HEK293 (cell line): Measurements from ENCODE around the gene NPAS1.

Experiments used
- CTCF ChIA-PET: fragments of 350-600 bp; formaldehyde crosslinking; extraction: SDS; loops from one replicate; lab custom pipeline; 2021; ENCODE audit warnings: antibody characterized with exemption; lab: Yijun Ruan, JAX
- POLR2A ChIA-PET: fragments of 300-600 bp; formaldehyde crosslinking; extraction: SDS; loops from one replicate; lab custom pipeline; 2020; ENCODE audit warnings: antibody characterized with exemption, inconsistent platforms; lab: Yijun Ruan, JAX
- H3K27ac ChIP-seq: fragments of 200-500 bp; sonication (Bioruptor generic); 2 replicates; pipeline ENCODE4 v1.5.1; 2014; ENCODE audit warnings: low read depth, low read length, control low read depth, inconsistent platforms; ENCODE audit errors: extremely low read depth
- H3K36me3 ChIP-seq, 2 experiments: fragments of 200-500 bp in 1 of 2; sonication (Bioruptor generic) in 1 of 2; 1 replicate in 1 of 2; 2 replicates in 1 of 2; pipeline ENCODE4 v1.5.1; 2014 to 2017; ENCODE audit warnings: inconsistent platforms in 2 of 2, low read length in 2 of 2; ENCODE audit not compliant: control insufficient read depth in 2 of 2, insufficient read depth in 1 of 2
- H3K4me1 ChIP-seq: fragments of 200-500 bp; sonication (Bioruptor generic); 2 replicates; pipeline ENCODE4 v1.5.1; 2014; ENCODE audit warnings: mild to moderate bottlenecking, low read length, inconsistent platforms; ENCODE audit not compliant: control insufficient read depth, insufficient read depth
- H3K4me3 ChIP-seq: 2 replicates; pipeline ENCODE4 v1.5.1; 2011; ENCODE audit warnings: low read depth, mild to moderate bottlenecking, control low read depth, low read length, moderate library complexity
- H3K9me3 ChIP-seq: fragments of 200-500 bp; sonication (Bioruptor generic); 2 replicates; pipeline ENCODE4 v1.5.1; 2014; ENCODE audit warnings: low read depth, low read length, inconsistent platforms; ENCODE audit not compliant: control insufficient read depth, insufficient read depth
- ZNF16 ChIP-seq: fragments of 450-650 bp; formaldehyde crosslinking; IDR thresholded peaks from 2 replicates; pipeline ENCODE4 v1.5.1; 2016; ENCODE audit warnings: low read depth, missing biosample characterization, missing genetic modification characterization
- ZNF211 ChIP-seq: fragments of 450-650 bp; formaldehyde crosslinking; IDR thresholded peaks from 2 replicates; pipeline ENCODE4 v1.5.1; 2016; ENCODE audit warnings: low read depth, missing biosample characterization, missing genetic modification characterization
- ZNF274 ChIP-seq, 2 experiments: fragments of 200-500 bp in 1 of 2; fragments of 450-650 bp in 1 of 2; sonication (Bioruptor generic) in 1 of 2; formaldehyde crosslinking in 1 of 2; IDR thresholded peaks; 2 replicates each; pipeline versions ENCODE4 v1.5.1 to v1.6.1; 2014 to 2016; ENCODE audit warnings: borderline replicate concordance in 1 of 2, inconsistent platforms in 1 of 2, low read length in 1 of 2, missing biosample characterization in 1 of 2, missing genetic modification characterization in 1 of 2
- ZNF394 ChIP-seq: fragments of 450-650 bp; formaldehyde crosslinking; IDR thresholded peaks from 2 replicates; pipeline ENCODE4 v1.5.1; 2016; ENCODE audit warnings: missing biosample characterization, missing genetic modification characterization, mild to moderate bottlenecking, moderate library complexity, borderline replicate concordance
- ZNF561 ChIP-seq: fragments of 450-650 bp; IDR thresholded peaks from 2 replicates; pipeline ENCODE4 v1.5.1; 2018; ENCODE audit warnings: missing biosample characterization, missing genetic modification characterization, borderline replicate concordance
- ZNF623 ChIP-seq: fragments of 450-650 bp; formaldehyde crosslinking; IDR thresholded peaks from 2 replicates; pipeline ENCODE4 v1.5.1; 2016; ENCODE audit warnings: missing biosample characterization, missing genetic modification characterization
- ZNF677 ChIP-seq: fragments of 450-650 bp; IDR thresholded peaks from 2 replicates; pipeline ENCODE4 v1.5.0; 2018; ENCODE audit warnings: missing biosample characterization, mild to moderate bottlenecking, missing genetic modification characterization, moderate library complexity
- ZNF843 ChIP-seq: fragments of 450-650 bp; formaldehyde crosslinking; IDR thresholded peaks from 2 replicates; pipeline ENCODE4 v1.5.1; 2016; ENCODE audit warnings: missing biosample characterization, missing genetic modification characterization
- ZSCAN23 ChIP-seq: fragments of 450-650 bp; formaldehyde crosslinking; IDR thresholded peaks from 2 replicates; pipeline ENCODE4 v1.5.1; 2016; ENCODE audit warnings: missing biosample characterization, missing genetic modification characterization
- TF ChIP-seq, protein P1 (sequence below): fragments of 450-650 bp; formaldehyde crosslinking; IDR thresholded peaks from 2 replicates; pipeline ENCODE4 v1.5.1; 2016; ENCODE audit warnings: missing biosample characterization, missing genetic modification characterization
- TF ChIP-seq, protein P2 (sequence below): fragments of 450-650 bp; formaldehyde crosslinking; IDR thresholded peaks from 2 replicates; pipeline ENCODE4 v1.5.1; 2016; ENCODE audit warnings: missing biosample characterization, missing genetic modification characterization
- TF ChIP-seq, protein P3 (sequence below): fragments of 450-650 bp; formaldehyde crosslinking; IDR thresholded peaks from 2 replicates; pipeline ENCODE4 v1.5.1; 2017; ENCODE audit warnings: missing biosample characterization, missing genetic modification characterization
- TF ChIP-seq, protein P4 (sequence below): fragments of 450-650 bp; formaldehyde crosslinking; IDR thresholded peaks from 2 replicates; pipeline ENCODE4 v1.5.1; 2017; ENCODE audit warnings: missing biosample characterization, missing genetic modification characterization
- TF ChIP-seq, protein P5 (sequence below): fragments of 450-650 bp; formaldehyde crosslinking; IDR thresholded peaks from 2 replicates; pipeline ENCODE4 v1.5.1; 2016; ENCODE audit warnings: missing biosample characterization, missing genetic modification characterization
- TF ChIP-seq, protein P6 (sequence below): fragments of 450-650 bp; formaldehyde crosslinking; IDR thresholded peaks from 2 replicates; pipeline ENCODE4 v1.5.1; 2016; ENCODE audit warnings: missing biosample characterization, missing genetic modification characterization, low read depth

Gene NPAS1

DNA sequence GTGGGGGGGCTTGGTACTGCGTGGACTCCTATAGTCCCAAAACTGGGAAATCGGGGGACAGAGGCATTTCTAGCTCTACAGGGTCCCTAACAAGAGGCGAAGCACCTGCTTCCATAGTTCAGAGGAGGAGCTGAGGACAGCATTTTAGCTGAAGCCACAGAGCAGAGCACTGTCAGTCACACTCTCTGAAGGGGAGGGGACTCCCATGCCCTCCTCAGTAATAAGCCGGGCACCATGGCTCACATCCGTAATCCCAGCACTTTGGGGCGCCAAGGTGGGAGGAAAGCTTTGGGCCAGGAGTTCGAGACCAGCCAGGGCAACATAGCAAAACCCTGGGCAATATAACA is 3.8 kb downstream of the NPAS1 start (continued):
- TF ChIP-seq ZNF211 (tag by site-specific recombination) = no peak

DNA sequence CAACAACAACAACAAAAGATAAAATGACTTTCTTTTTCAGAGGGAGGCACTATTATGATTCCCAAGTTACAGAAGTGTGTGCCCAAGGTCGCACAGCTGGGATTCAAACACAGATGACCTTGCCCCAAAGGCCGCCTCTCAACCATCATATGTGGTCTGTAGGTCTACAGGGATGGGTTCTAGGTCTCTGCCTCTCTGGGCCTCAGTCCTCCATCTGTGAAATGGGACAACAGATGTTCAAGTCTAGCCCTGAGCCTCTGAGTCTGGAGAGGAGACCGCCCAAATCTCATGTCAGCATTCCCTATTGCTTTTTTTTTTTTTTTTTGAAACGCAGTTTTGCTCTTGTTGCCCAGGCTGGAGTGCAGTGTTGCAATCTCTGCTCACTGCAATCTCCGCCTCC is 4.9 kb downstream of the NPAS1 start:
- TF ChIP-seq ZNF843 (tag by site-specific recombination) (no peak), ZNF16 (no peak), ZNF561 (tag by site-specific recombination) (no peak), ZNF677 (tag by site-specific recombination) (no peak)
- TF ChIP-seq, protein P1, sequence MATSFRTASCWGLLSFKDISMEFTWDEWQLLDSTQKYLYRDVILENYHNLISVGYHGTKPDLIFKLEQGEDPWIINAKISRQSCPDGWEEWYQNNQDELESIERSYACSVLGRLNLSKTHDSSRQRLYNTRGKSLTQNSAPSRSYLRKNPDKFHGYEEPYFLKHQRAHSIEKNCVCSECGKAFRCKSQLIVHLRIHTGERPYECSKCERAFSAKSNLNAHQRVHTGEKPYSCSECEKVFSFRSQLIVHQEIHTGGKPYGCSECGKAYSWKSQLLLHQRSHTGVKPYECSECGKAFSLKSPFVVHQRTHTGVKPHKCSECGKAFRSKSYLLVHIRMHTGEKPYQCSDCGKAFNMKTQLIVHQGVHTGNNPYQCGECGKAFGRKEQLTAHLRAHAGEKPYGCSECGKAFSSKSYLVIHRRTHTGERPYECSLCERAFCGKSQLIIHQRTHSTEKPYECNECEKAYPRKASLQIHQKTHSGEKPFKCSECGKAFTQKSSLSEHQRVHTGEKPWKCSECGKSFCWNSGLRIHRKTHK (tag by site-specific recombination) = no peak
- TF ChIP-seq, protein P2, sequence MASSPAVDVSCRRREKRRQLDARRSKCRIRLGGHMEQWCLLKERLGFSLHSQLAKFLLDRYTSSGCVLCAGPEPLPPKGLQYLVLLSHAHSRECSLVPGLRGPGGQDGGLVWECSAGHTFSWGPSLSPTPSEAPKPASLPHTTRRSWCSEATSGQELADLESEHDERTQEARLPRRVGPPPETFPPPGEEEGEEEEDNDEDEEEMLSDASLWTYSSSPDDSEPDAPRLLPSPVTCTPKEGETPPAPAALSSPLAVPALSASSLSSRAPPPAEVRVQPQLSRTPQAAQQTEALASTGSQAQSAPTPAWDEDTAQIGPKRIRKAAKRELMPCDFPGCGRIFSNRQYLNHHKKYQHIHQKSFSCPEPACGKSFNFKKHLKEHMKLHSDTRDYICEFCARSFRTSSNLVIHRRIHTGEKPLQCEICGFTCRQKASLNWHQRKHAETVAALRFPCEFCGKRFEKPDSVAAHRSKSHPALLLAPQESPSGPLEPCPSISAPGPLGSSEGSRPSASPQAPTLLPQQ (tag by site-specific recombination) = no peak
- TF ChIP-seq, protein P3, sequence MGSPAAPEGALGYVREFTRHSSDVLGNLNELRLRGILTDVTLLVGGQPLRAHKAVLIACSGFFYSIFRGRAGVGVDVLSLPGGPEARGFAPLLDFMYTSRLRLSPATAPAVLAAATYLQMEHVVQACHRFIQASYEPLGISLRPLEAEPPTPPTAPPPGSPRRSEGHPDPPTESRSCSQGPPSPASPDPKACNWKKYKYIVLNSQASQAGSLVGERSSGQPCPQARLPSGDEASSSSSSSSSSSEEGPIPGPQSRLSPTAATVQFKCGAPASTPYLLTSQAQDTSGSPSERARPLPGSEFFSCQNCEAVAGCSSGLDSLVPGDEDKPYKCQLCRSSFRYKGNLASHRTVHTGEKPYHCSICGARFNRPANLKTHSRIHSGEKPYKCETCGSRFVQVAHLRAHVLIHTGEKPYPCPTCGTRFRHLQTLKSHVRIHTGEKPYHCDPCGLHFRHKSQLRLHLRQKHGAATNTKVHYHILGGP (tag by site-specific recombination) = no peak
- TF ChIP-seq, protein P4, sequence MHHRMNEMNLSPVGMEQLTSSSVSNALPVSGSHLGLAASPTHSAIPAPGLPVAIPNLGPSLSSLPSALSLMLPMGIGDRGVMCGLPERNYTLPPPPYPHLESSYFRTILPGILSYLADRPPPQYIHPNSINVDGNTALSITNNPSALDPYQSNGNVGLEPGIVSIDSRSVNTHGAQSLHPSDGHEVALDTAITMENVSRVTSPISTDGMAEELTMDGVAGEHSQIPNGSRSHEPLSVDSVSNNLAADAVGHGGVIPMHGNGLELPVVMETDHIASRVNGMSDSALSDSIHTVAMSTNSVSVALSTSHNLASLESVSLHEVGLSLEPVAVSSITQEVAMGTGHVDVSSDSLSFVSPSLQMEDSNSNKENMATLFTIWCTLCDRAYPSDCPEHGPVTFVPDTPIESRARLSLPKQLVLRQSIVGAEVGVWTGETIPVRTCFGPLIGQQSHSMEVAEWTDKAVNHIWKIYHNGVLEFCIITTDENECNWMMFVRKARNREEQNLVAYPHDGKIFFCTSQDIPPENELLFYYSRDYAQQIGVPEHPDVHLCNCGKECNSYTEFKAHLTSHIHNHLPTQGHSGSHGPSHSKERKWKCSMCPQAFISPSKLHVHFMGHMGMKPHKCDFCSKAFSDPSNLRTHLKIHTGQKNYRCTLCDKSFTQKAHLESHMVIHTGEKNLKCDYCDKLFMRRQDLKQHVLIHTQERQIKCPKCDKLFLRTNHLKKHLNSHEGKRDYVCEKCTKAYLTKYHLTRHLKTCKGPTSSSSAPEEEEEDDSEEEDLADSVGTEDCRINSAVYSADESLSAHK = no peak
- no peaks in the 10 kb centered on the region for H3K9me3 ChIP-seq
- no peak overlapping the region for H3K4me3 ChIP-seq
- H3K27ac ChIP-seq = no peak overlapping the region
- peaks cover 18% of the 10 kb centered on the region for H3K4me1 ChIP-seq
- no peaks in the 10 kb centered on the region for H3K36me3 ChIP-seq
- CTCF ChIA-PET = interaction anchor here (1.1 to 3.7 kb wide), 3 partner anchors 11 to 219 kb away, joined by 3 to 43 read pairs (median 9); no protein-coding TSS in a partner anchor
- POLR2A ChIA-PET = interaction anchor here (0.7 to 2.0 kb wide), 2 partner anchors 89 to 101 kb away, joined by 3 to 5 read pairs; partner anchors contain the start of gene ZC3H4

DNA sequence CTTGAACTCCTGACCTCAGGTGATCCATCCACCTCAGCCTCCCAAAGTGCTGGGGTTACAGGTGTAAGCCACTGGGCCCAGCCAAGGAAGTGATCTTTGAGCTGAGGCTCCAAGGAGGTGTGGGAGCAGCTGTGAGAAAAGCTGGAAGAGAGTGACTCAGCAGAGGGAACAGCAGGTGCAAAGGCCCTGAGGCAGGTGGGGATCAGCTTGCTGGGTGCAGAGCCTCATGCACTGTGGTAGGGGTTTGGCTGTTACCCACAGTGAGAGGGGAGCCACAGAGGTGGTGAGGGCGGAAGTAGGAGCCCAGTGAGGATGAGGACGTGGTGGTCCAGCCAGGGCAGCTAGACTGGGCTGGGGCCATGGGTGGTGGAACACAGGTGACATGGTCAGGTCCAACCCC is 6.5 kb downstream of the NPAS1 start:
- Histone ChIP-seq H3K9me3 (no peaks in the 10 kb centered on the region), H3K4me1 (peaks cover 7% of the 10 kb centered on the region), H3K4me3 (no peak overlapping the region), H3K36me3 (no peaks in the 10 kb centered on the region), H3K27ac (no peak overlapping the region)
- ChIA-PET POLR2A (interaction anchor here (0.6 to 1.0 kb wide), 3 partner anchors 19 to 87 kb away, joined by 3 to 4 read pairs (median 3); partner anchors contain the start of gene ZC3H4), CTCF (interaction anchor here (0.6 to 1.5 kb wide), 4 partner anchors 13 to 365 kb away, joined by 3 to 10 read pairs (median 4); partner anchors contain the start of genes DACT3 and ZC3H4)
- TF ChIP-seq ZSCAN23 (tag by site-specific recombination) = no peak
- peak; percentile 99 for TF ChIP-seq ZNF623 (tag by site-specific recombination)
- TF ChIP-seq, protein P5, sequence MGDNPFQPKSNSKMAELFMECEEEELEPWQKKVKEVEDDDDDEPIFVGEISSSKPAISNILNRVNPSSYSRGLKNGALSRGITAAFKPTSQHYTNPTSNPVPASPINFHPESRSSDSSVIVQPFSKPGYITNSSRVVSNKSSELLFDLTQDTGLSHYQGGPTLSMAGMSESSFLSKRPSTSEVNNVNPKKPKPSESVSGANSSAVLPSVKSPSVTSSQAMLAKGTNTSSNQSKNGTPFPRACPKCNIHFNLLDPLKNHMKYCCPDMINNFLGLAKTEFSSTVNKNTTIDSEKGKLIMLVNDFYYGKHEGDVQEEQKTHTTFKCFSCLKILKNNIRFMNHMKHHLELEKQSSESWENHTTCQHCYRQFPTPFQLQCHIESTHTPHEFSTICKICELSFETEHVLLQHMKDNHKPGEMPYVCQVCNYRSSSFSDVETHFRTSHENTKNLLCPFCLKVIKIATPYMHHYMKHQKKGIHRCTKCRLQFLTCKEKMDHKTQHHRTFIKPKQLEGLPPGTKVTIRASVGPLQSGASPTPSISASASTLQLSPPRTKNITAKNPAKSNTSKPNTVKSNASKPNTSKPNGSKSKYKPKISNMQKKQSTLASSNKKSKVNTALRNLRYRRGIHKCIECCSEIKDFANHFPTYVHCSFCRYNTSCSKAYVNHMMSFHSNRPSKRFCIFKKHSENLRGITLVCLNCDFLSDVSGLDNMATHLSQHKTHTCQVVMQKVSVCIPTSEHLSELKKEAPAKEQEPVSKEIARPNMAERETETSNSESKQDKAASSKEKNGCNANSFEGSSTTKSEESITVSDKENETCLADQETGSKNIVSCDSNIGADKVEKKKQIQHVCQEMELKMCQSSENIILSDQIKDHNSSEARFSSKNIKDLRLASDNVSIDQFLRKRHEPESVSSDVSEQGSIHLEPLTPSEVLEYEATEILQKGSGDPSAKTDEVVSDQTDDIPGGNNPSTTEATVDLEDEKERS (tag by site-specific recombination) = peak; percentile 58; the same call in 1 of the 2 replicates
- peak; percentile 18; the same call in 1 of the 2 replicates for TF ChIP-seq ZNF394
- TF ChIP-seq, protein P6, sequence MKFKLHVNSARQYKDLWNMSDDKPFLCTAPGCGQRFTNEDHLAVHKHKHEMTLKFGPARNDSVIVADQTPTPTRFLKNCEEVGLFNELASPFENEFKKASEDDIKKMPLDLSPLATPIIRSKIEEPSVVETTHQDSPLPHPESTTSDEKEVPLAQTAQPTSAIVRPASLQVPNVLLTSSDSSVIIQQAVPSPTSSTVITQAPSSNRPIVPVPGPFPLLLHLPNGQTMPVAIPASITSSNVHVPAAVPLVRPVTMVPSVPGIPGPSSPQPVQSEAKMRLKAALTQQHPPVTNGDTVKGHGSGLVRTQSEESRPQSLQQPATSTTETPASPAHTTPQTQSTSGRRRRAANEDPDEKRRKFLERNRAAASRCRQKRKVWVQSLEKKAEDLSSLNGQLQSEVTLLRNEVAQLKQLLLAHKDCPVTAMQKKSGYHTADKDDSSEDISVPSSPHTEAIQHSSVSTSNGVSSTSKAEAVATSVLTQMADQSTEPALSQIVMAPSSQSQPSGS (tag by site-specific recombination) = no peak
- TF ChIP-seq, protein P4 = peak; percentile 22; the same call in 1 of the 2 replicates
- no peak for TF ChIP-seq ZNF274 (IDR thresholded peaks at IDR 0.05; ENCODE audit: low read length)
- no peak for TF ChIP-seq ZNF274 (tag by site-specific recombination; IDR thresholded peaks at IDR 0.05; ENCODE audit: borderline replicate concordance)
